Measurements from ENCODE around the gene KRT73.

KRT73 gene

GRCh38 chr12:52579468-52580465 is 38.6 kb downstream of the KRT73 start:
- H3K4me3 Mint-ChIP-seq: no peak overlapping the region
- H3K36me3 Mint-ChIP-seq (ENCODE audit: low read depth): no peaks in the 10 kb centered on the region
- peaks cover 49% of the 10 kb centered on the region for H3K4me1 Mint-ChIP-seq
- no peak for TF ChIP-seq CTCF (IDR thresholded peaks at IDR 0.05)
- H3K9me3 Mint-ChIP-seq: no peaks in the 10 kb centered on the region
- H3K27me3 Mint-ChIP-seq (ENCODE audit: low read depth, poor library complexity): peaks cover 22% of the 10 kb centered on the region
- no peak overlapping the region for H3K27ac Mint-ChIP-seq
- DNase-seq: no peak

- no peaks in the 10 kb centered on the region for H3K9me3 Mint-ChIP-seq
- H3K36me3 Mint-ChIP-seq (ENCODE audit: low read depth): no peaks in the 10 kb centered on the region
- no peak overlapping the region for H3K4me3 Mint-ChIP-seq
- H3K27me3 Mint-ChIP-seq (ENCODE audit: low read depth, poor library complexity): peaks cover 20% of the 10 kb centered on the region
- H3K4me1 Mint-ChIP-seq: peaks cover 49% of the 10 kb centered on the region
- DNase-seq: no peak
- H3K27ac Mint-ChIP-seq: no peak overlapping the region
- no peak for TF ChIP-seq CTCF (IDR thresholded peaks at IDR 0.05)
These were observed 39.9 kb downstream of the KRT73 start for GRCh38 chr12:52578469-52578868.

- Mint-ChIP-seq H3K4me1 (peaks cover 39% of the 10 kb centered on the region), H3K27me3 (ENCODE audit: low read depth, poor library complexity) (peaks cover 20% of the 10 kb centered on the region), H3K27ac (no peak overlapping the region), H3K9me3 (no peaks in the 10 kb centered on the region), H3K4me3 (no peak overlapping the region), H3K36me3 (ENCODE audit: low read depth) (no peaks in the 10 kb centered on the region)
- TF ChIP-seq CTCF (IDR thresholded peaks at IDR 0.05): no peak
- no peak for DNase-seq
These were observed 41.0 kb downstream of the KRT73 start for GRCh38 chr12:52577316-52577715.

GRCh38 chr12:52575948-52576347 is 42.4 kb downstream of the KRT73 start:
- peaks cover 35% of the 10 kb centered on the region for H3K4me1 Mint-ChIP-seq
- no peaks in the 10 kb centered on the region for H3K9me3 Mint-ChIP-seq
- H3K36me3 Mint-ChIP-seq (ENCODE audit: low read depth): no peaks in the 10 kb centered on the region
- no peak overlapping the region for H3K4me3 Mint-ChIP-seq
- H3K27ac Mint-ChIP-seq: no peak overlapping the region
- no peak for DNase-seq
- TF ChIP-seq CTCF (IDR thresholded peaks at IDR 0.05): no peak
- H3K27me3 Mint-ChIP-seq (ENCODE audit: low read depth, poor library complexity): peaks cover 20% of the 10 kb centered on the region

GRCh38 chr12:52575256-52575655 is 43.1 kb downstream of the KRT73 start:
- no peaks in the 10 kb centered on the region for H3K9me3 Mint-ChIP-seq
- peaks cover 20% of the 10 kb centered on the region for H3K27me3 Mint-ChIP-seq (ENCODE audit: low read depth, poor library complexity)
- no peaks in the 10 kb centered on the region for H3K36me3 Mint-ChIP-seq (ENCODE audit: low read depth)
- DNase-seq: no peak
- TF ChIP-seq CTCF (IDR thresholded peaks at IDR 0.05): no peak
- no peak overlapping the region for H3K4me3 Mint-ChIP-seq
- H3K27ac Mint-ChIP-seq: no peak overlapping the region
- H3K4me1 Mint-ChIP-seq: peaks cover 31% of the 10 kb centered on the region

GRCh38 chr12:52573743-52574142 is 44.6 kb downstream of the KRT73 start, which contains the start of gene KRT74:
Gene KRT74 (minus strand): TSS chr12:52573843. CDS start chr12:52573777, 66 bp downstream.
- H3K4me3 Mint-ChIP-seq: no peak within 1 kb of the TSS
- H3K9me3 Mint-ChIP-seq: no peaks in the 10 kb centered on the region
- peaks cover 21% of the 10 kb centered on the region for H3K4me1 Mint-ChIP-seq
- H3K27ac Mint-ChIP-seq: no peak within 1 kb of the TSS
- DNase-seq: no peak
- peaks cover 11% of the 10 kb centered on the region for H3K27me3 Mint-ChIP-seq (ENCODE audit: low read depth, poor library complexity)
- H3K36me3 Mint-ChIP-seq (ENCODE audit: low read depth): no peaks in the 10 kb centered on the region
- TF ChIP-seq CTCF (IDR thresholded peaks at IDR 0.05): no peak

Data from nephron progenitor cell (in vitro differentiated cells).